ENCODE results near the gene PER1. TPM values are rescaled to one million over a fixed set of nuclear protein-coding genes. Genes with fewer than 3 reads are reported as not detected.

PER1 gene
- total and polyA plus RNA-seq, 2 of the 8 experiments (the other 6 are each of a cell fraction or from before 2014, with no cell fraction given): 9.6 to 38.0 TPM

DNA sequence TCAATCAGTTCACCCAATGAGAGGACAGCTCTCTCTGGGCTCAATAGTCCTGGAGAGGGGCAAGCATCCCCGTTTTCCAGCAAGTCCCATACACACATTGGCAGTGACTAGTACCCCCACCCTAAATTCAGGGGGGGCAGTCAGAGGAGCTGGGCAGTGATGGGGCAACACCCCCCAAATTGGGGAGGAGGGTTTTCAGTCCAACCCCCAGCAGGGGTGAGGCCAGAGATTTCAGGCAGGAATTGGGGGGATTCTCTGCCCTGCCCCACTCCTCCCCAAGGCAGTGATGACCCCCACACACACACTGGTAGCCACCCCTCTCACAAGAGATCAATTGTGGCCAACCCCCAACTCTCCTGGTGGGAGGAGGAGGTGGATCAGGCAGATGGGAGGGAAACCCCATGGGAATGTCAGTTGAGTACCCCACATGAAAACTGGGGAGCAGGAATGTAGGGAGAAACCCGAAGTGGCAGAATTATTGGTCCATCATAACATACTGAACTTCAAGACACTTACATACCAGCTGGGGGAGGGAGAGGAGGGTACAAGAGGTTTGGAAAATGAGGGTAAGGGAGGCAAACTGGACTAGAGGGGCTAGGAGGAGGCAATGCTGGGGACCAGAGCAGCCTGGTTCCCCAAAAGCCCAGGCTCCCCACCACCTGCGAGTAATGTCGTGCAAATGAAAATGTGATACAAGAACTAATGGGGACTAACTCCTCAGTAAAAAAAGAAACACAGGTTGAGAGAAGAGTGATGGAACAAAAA lies 7.4 kb upstream of the PER1 start (continued):
- TF ChIP-seq, protein P1, sequence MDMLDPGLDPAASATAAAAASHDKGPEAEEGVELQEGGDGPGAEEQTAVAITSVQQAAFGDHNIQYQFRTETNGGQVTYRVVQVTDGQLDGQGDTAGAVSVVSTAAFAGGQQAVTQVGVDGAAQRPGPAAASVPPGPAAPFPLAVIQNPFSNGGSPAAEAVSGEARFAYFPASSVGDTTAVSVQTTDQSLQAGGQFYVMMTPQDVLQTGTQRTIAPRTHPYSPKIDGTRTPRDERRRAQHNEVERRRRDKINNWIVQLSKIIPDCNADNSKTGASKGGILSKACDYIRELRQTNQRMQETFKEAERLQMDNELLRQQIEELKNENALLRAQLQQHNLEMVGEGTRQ (IDR thresholded peaks at IDR 0.05; ENCODE audit: low read length): no peak
- TF ChIP-seq POLR2AphosphoS5 (IDR thresholded peaks at IDR 0.05; ENCODE audit: low read depth, low read length): no peak
- no peak for TF ChIP-seq RBBP5 (IDR thresholded peaks at IDR 0.05; ENCODE audit: borderline replicate concordance, low read depth, low read length)
- TF ChIP-seq GABPA (IDR thresholded peaks at IDR 0.05; ENCODE audit: borderline replicate concordance, insufficient read depth, low read length): no peak
- TF ChIP-seq YY1 (IDR thresholded peaks at IDR 0.05; ENCODE audit: low read depth, low read length): no peak
- no peak for TF ChIP-seq HDAC6 (IDR thresholded peaks at IDR 0.05; ENCODE audit: low read depth, low read length)
- TF ChIP-seq ZNF274 (IDR thresholded peaks at IDR 0.05; ENCODE audit: borderline replicate concordance, extremely low read depth, low read length): no peak

Data from H1 (cell line).